BJ (cell line): ENCODE results near the gene RABL6. TPM values are rescaled to one million over a fixed set of nuclear protein-coding genes. Genes with fewer than 3 reads are reported as not detected.

ENCODE experiments used
- CTCF ChIA-PET: fragments of 350-600 bp; formaldehyde crosslinking; extraction: SDS; loops from one replicate; lab custom pipeline; 2021; ENCODE audit warnings: antibody characterized with exemption, inconsistent platforms; lab: Yijun Ruan, JAX
- POLR2A ChIA-PET: fragments of 300-600 bp; sonication (Branson Sonifier 250); formaldehyde crosslinking; extraction: SDS; loops from one replicate; lab custom pipeline; 2021; ENCODE audit warnings: antibody characterized with exemption; lab: Charles Lee
- DNase-seq: peaks from one replicate; pipeline ENCODE4 v3.0.0-alpha.2; 2011; ENCODE audit warnings: low read depth
- H3K27me3 ChIP-seq: 2 replicates; pipeline ENCODE4 v1.6.0; 2011; ENCODE audit warnings: low read length; ENCODE audit not compliant: control insufficient read depth, insufficient read depth
- H3K36me3 ChIP-seq: 2 replicates; pipeline ENCODE4 v1.5.1; 2011; ENCODE audit warnings: low read length; ENCODE audit not compliant: control insufficient read depth, insufficient read depth
- H3K4me3 ChIP-seq: 2 replicates; pipeline ENCODE4 v1.5.1; 2011; ENCODE audit warnings: low read depth, mild to moderate bottlenecking, control low read depth, low read length
- polyA plus RNA-seq: library from polyadenylated mRNA; depleted of rRNA; stranded (reverse); fragments of >200 nt; gene quantifications from 2 replicates; pipeline ENCODE4 v1.2.3, GENCODE V29; 2011
- TF ChIP-seq, protein P1 (sequence below): IDR thresholded peaks from 2 replicates; pipeline ENCODE4 v1.5.1; 2011; ENCODE audit warnings: low read depth, mild to moderate bottlenecking, control low read depth, inconsistent platforms, low read length, moderate library complexity; ENCODE audit not compliant: insufficient read depth

The RABL6 gene
- polyA plus RNA-seq, 1 experiment = 60.2 TPM

DNA sequence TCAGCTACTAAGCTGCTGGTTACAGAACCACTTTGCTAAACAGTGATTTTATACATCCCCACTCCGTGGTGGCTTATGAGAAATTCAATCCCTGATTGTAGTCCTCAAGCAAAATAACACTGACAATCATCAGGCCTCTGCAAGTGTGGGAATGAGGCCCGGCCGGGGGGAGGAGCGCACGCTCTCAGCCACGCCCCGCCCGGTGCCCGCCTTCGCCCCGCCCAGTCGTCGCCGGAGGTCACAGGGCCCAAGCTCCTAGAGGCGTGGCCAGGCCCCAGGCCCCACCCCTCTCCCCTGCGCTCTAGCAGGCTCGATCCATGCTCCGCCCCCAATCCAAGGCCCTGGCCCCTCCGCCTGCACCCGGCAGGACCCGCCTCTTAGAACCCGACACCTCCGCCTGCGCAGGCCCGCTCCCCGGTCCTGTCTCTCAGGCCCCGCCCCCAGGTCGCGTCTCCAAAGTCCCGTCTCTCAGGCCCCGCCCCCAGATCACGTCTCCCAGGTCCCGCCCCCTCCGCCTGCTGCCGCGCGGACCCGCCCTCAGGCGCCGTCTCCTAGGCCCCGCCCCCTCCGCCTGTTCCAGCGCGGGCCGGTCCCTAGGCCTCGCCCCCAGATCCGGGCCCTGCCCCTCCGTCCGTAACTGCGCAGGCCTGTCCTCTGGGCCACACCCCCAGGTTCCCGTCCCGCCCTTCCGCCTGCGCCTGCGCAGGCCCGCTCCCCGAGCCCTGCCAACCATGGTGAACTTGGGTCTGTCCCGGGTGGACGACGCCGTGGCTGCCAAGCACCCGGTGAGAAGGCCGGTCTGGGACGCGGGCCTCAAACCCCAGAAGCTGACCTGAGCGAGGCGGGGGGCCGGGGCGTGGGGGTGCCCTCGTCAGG, 16.9 kb upstream of the RABL6 start, which contains the start of gene TMEM141:
Gene TMEM141, plus strand, starts transcription at position 705 of the 876 bp plus-strand sequence. Its CDS starts 27 bp downstream, at position 732.
- ChIA-PET CTCF (interaction anchor here (0.6 to 1.8 kb wide), 14 partner anchors 9 to 444 kb away, joined by 3 to 15 read pairs (median 4); partner anchors contain the start of genes AJM1 and RABL6), POLR2A (no interaction called here)
- peak within 1 kb of the TSS; percentile 99 for H3K4me3 ChIP-seq
- H3K27me3 ChIP-seq = peaks cover 1% of the 10 kb centered on the region
- DNase-seq = peak; percentile 94
- TF ChIP-seq, protein P1, sequence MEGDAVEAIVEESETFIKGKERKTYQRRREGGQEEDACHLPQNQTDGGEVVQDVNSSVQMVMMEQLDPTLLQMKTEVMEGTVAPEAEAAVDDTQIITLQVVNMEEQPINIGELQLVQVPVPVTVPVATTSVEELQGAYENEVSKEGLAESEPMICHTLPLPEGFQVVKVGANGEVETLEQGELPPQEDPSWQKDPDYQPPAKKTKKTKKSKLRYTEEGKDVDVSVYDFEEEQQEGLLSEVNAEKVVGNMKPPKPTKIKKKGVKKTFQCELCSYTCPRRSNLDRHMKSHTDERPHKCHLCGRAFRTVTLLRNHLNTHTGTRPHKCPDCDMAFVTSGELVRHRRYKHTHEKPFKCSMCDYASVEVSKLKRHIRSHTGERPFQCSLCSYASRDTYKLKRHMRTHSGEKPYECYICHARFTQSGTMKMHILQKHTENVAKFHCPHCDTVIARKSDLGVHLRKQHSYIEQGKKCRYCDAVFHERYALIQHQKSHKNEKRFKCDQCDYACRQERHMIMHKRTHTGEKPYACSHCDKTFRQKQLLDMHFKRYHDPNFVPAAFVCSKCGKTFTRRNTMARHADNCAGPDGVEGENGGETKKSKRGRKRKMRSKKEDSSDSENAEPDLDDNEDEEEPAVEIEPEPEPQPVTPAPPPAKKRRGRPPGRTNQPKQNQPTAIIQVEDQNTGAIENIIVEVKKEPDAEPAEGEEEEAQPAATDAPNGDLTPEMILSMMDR = no peak
- H3K36me3 ChIP-seq = no peaks in the 10 kb centered on the region; the same call in 1 of the 2 replicates

DNA sequence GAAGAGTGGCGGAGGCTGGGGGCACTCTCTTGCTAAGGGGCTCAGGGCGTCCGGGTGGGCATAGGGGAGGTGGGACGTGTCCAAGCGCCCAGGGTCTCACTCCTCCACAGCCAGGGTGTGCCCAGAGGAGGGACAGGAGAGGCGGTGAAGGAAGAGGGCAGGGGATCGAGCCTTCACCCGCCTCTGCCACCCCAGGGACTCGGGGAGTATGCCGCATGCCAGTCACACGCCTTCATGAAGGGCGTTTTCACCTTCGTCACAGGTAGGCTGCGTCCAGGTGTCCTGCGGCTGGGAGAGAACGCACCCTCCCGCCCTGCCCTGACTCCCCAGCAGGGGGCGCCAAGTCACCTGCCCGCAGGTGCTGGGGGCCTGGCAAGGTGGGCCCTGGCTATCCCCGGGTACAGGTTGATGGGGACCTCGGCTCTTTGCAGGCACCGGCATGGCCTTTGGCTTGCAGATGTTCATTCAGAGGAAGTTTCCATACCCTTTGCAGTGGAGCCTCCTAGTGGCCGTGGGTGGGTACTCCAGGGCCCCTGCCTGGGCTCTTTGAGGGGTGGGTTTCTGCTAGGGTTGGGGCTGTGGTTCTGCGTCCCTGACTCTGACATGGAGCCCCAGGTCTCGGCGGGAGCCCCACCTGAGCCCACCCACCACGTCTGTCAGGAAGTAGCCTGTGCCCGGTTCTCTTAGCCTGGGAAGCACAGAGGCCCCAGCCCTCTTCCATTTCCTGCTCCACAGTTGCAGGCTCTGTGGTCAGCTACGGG, 16.1 kb upstream of the RABL6 start:
- Histone ChIP-seq H3K27me3 (peaks cover 5% of the 10 kb centered on the region), H3K4me3 (peak overlapping the region; percentile 99), H3K36me3 (no peaks in the 10 kb centered on the region; the same call in 1 of the 2 replicates)
- TF ChIP-seq, protein P1 = peak; percentile 97
- DNase-seq = no peak
- POLR2A ChIA-PET = no interaction called here
- CTCF ChIA-PET = interaction anchor here (0.6 to 1.8 kb wide), 21 partner anchors 8 to 272 kb away, joined by 3 to 15 read pairs (median 5); partner anchors contain the start of genes ABCA2, AJM1 and RABL6

DNA sequence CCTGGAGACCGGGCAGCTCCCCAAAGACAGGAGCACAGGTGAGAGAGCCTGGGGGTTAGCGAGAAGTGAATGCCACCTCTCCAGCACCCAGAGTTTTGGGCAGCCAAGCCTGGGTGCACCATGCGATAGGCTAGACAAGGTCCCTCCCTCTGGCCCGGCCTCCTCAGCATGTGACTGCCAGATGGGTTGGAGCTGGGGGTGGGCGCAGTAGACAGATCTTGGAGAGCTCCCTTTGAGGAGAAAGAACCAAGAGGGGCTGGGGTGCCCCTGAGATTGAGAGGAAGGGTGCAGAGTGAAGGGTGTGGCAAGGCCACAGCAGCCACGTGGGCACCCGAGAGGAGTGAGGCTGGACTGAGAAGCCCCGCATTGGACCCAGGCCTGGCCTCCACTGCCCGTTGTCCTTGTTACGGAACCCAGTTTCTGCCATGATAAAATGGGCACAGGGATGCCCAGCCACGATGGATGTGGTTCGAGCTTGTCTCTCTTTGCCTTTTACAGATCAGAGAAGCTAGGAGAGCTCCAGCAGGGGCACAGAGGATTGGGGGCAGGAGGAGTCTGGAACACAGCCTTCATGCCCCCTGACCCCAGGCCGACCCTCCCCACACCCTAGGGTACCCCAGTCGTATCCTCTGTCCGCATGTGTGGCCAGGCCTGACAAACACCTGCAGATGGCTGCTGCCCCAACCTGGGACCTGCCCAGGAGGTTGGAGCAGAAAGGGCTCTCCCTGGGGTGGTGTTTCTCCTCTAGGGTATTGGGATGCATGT, 15.2 kb upstream of the RABL6 start:
- DNase-seq = no peak
- ChIA-PET CTCF (interaction anchor here (0.8 to 1.6 kb wide), 14 partner anchors 8 to 272 kb away, joined by 3 to 10 read pairs (median 4); partner anchors contain the start of genes ABCA2 and AJM1), POLR2A (no interaction called here)
- Histone ChIP-seq H3K27me3 (peaks cover 7% of the 10 kb centered on the region), H3K36me3 (no peaks in the 10 kb centered on the region; the same call in 1 of the 2 replicates), H3K4me3 (no peak overlapping the region)
- TF ChIP-seq, protein P1 = no peak

DNA sequence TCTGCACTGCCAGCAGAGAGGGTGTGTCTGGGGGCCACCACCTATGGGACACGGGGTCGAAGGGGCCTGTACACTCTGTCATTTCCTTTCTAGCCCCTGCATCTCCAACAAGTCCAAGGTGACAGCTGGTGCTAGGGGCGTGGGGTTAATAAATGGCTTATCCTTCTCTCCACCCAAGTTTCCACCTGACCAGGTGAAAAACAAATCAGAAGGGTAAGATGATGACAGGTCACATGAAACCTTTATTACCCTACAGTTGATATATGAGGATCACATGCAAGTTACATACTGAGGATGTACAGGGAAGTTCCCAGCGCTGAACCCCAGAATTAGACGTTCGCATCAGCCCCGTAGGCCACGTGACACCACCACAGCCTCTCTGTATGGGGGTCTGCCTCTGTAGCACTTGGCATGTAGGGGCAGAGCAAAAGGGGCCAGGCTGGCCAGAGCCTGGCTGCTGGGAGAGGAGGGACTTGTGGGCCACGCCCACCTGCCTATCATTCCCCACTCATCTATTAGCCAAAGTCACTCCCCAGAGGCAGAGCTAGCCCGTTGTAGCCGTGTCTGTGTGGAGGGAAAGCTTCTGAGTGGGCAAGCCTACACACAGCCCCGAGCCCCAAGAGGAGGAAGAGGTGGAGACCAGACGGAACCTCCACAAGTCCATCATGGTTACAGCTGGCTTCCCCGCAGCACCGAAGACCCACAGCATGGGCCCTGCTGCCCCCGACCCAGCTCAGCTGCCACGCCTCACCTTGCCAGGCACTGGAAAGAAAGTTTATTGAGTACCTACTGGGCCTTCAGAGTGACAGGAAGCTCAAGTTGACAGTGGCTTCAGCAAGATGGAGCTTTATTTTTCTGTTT, 14.4 kb upstream of the RABL6 start:
- DNase-seq = no peak
- H3K4me3 ChIP-seq = no peak overlapping the region
- POLR2A ChIA-PET = no interaction called here
- no peaks in the 10 kb centered on the region; the same call in 1 of the 2 replicates for H3K36me3 ChIP-seq
- peaks cover 7% of the 10 kb centered on the region for H3K27me3 ChIP-seq
- CTCF ChIA-PET = interaction anchor here (0.5 to 1.6 kb wide), 13 partner anchors 13 to 274 kb away, joined by 3 to 10 read pairs (median 4); partner anchors contain the start of genes ABCA2, AJM1 and LCN8
- TF ChIP-seq, protein P1 = no peak
